Tibial nerve (tissue), 4 donors: ENCODE data around the gene THEM5. TPM values are rescaled to one million over a fixed set of nuclear protein-coding genes. Genes with fewer than 3 reads are reported as not detected.
"Not testable (repeated sequence)": the region's sequence is repeated elsewhere in the genome, so short reads cannot be mapped to it uniquely, and the experiment has no call there.

Experiments used
- DNase-seq, 2 donors: peaks; one replicate each; pipeline ENCODE4 v3.0.0-alpha.2; 2019; ENCODE audit warnings: low spot score in 2 of 2
- H3K27ac ChIP-seq, 4 donors: fragments of 200-600 bp; sonication (generic) in 3 of 4; one replicate each; pipeline ENCODE4 v1.5.1; 2017 to 2019; ENCODE audit warnings: mild to moderate bottlenecking in 1 of 4
- H3K27me3 ChIP-seq, 2 donors: fragments of 200-600 bp; sonication (generic) in 1 of 2; one replicate each; pipeline versions ENCODE4 v1.5.1 to v1.6.0; 2017 to 2019
- H3K36me3 ChIP-seq, 3 donors: fragments of 200-600 bp; sonication (generic); one replicate each; pipeline ENCODE4 v1.5.1; 2018 to 2019
- H3K4me1 ChIP-seq, 4 donors: fragments of 200-600 bp; sonication (generic) in 3 of 4; one replicate each; pipeline ENCODE4 v1.5.1; 2017 to 2019
- H3K4me3 ChIP-seq, 4 donors: fragments of 200-600 bp; sonication (generic) in 3 of 4; one replicate each; pipeline ENCODE4 v1.5.1; 2017 to 2019; ENCODE audit warnings: mild to moderate bottlenecking in 1 of 4, moderate library complexity in 1 of 4
- H3K9me3 ChIP-seq, 4 donors: fragments of 200-600 bp; sonication (generic) in 3 of 4; one replicate each; pipeline ENCODE4 v1.5.1; 2017 to 2019
- EP300 ChIP-seq, 2 donors: sonication (generic); formaldehyde crosslinking; IDR thresholded peaks; one replicate each; pipeline ENCODE4 v1.6.1; 2017; ENCODE audit warnings: antibody characterized with exemption in 2 of 2, mild to moderate bottlenecking in 1 of 2
- POLR2A ChIP-seq, 2 donors: fragments of 450-650 bp; IDR thresholded peaks; one replicate each; pipeline ENCODE4 v1.6.1; 2017; ENCODE audit warnings: antibody characterized with exemption in 2 of 2, mild to moderate bottlenecking in 2 of 2, moderate library complexity in 2 of 2
- WGBS, 2 donors: methylation state at CpG; one replicate each; pipeline ENCODE4 v1.1.5; 2018; 5-methylcytosine and 5-hydroxymethylcytosine counted together
- total RNA-seq, 4 donors: library from RNA; depleted of rRNA; stranded (reverse); fragments of >200 nt; gene quantifications; one replicate each; pipeline ENCODE4 v1.1.0, GENCODE V29; 2016
- TF ChIP-seq, protein P1 (sequence below), 5 experiments: fragments of 200-600 bp in 3 of 5; fragments of 450-650 bp in 2 of 5; sonication (generic) in 3 of 5; IDR thresholded peaks; one replicate each; pipeline ENCODE4 v1.5.1; 2016 to 2019; ENCODE audit warnings: antibody characterized with exemption in 5 of 5, mild to moderate bottlenecking in 3 of 5, moderate library complexity in 2 of 5

Gene THEM5
- total RNA-seq, 4 donors from 2014 or later = not detected

DNA sequence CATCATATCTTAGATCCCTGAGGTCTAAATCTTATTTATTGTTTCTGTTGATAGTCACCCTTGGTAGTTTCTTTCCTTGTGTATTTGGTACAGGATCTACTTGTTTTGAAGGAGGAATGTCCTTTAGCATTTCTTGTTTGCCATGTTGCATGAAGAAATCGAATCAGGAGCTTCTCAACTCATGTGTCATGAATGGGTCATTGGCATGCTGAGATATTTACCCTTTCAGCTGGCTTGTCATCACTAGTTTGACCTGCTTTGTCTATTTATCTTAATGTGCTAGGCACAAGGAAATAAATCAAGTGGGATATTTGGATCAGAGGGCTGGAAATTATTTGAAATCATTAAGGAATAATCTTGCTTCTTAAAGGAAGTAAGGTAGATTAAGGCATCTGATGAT is 32.0 kb upstream of the THEM5 start:
- peaks cover 0 to 51% (median 0%) of the 10 kb centered on the region in 3 donors for H3K36me3 ChIP-seq
- no peaks in the 10 kb centered on the region for H3K27me3 ChIP-seq
- no peaks in the 10 kb centered on the region for H3K4me1 ChIP-seq
- no peaks in the 10 kb centered on the region for H3K9me3 ChIP-seq
- TF ChIP-seq EP300 (IDR thresholded peaks at IDR 0.05) = no peak
- TF ChIP-seq POLR2A (IDR thresholded peaks at IDR 0.05) = no peak
- TF ChIP-seq, protein P1, sequence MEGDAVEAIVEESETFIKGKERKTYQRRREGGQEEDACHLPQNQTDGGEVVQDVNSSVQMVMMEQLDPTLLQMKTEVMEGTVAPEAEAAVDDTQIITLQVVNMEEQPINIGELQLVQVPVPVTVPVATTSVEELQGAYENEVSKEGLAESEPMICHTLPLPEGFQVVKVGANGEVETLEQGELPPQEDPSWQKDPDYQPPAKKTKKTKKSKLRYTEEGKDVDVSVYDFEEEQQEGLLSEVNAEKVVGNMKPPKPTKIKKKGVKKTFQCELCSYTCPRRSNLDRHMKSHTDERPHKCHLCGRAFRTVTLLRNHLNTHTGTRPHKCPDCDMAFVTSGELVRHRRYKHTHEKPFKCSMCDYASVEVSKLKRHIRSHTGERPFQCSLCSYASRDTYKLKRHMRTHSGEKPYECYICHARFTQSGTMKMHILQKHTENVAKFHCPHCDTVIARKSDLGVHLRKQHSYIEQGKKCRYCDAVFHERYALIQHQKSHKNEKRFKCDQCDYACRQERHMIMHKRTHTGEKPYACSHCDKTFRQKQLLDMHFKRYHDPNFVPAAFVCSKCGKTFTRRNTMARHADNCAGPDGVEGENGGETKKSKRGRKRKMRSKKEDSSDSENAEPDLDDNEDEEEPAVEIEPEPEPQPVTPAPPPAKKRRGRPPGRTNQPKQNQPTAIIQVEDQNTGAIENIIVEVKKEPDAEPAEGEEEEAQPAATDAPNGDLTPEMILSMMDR (IDR thresholded peaks at IDR 0.05) = no peak
- H3K27ac ChIP-seq = no peak overlapping the region
- no peak for DNase-seq
- no peak overlapping the region for H3K4me3 ChIP-seq
- whole genome bisulfite sequencing, 2 donors = 80 to 88% methylated on average over 1 of the region's 1 CpG

DNA sequence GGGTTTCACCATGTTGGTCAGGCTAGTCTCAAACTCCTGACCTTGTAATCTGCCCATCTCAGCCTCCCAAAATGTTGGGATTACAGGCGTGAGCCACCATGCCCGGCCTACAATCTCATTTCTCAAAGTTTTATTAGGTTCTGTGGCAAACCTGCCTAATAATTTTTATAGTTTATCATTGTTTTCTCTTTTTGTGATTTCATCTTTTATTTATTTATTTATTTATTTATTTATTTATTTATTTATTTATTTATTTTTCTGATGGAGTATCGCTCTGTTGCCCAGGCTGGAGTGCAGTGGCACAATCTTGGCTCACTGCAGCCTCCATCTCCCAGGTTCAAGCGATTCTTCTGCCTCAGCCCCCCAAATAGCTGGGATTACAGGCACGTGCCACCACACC is 31.4 kb upstream of the THEM5 start:
- not testable (repeated sequence) for DNase-seq, H3K27ac ChIP-seq, H3K4me3 ChIP-seq, H3K27me3 ChIP-seq, H3K9me3 ChIP-seq, H3K4me1 ChIP-seq
- 96 to 98% methylated on average over 5 of the region's 5 CpGs for WGBS, 2 donors
- H3K36me3 ChIP-seq = peaks cover 0 to 50% (median 0%) of the 10 kb centered on the region in 3 donors

DNA sequence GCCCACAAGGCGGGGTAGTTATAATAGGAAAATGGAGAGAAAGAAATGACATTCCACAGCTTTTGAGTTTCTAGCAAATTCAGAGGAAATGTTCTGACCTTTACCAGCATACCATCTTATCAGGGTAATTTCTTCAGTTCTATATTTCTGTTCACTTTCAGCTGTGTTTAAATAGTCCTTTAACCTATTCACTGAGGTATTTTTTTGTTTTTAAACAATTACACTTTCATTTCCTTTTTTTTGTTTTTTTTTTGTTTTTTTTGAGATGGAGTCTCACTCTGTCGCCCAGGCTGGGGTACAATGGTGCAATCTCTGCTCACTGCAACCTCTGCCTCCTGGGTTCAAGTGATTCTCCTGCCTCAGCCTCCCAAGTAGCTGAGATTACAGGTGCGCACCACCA is 30.9 kb upstream of the THEM5 start:
- H3K27ac ChIP-seq, H3K4me1 ChIP-seq, H3K9me3 ChIP-seq, H3K4me3 ChIP-seq, DNase-seq, H3K27me3 ChIP-seq: not testable (repeated sequence)
- 92 to 97% methylated on average over 3 of the region's 3 CpGs for WGBS, 2 donors
- H3K36me3 ChIP-seq = peaks cover 0 to 49% (median 0%) of the 10 kb centered on the region in 3 donors

DNA sequence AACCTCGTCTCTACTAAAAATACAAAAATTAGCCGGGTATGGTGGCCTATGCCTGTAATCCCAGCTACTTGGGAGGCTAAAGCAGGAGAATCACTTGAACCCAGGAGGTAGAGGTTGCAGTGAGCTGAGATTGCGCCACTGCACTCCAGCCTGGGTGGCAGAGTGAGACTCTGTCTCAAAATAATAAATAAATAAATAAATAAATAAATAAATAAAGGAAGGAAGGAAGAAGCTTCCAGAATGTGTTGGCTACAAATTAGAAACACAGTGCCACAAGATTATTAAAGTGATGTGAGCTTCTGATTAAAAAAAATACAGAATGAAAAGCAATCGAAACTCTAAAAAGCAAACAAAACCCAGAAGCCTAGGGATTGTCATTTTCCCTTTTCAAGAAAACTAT is 30.4 kb upstream of the THEM5 start:
- H3K36me3 ChIP-seq = peaks cover 0 to 44% (median 0%) of the 10 kb centered on the region in 3 donors
- H3K4me3 ChIP-seq, H3K27ac ChIP-seq, DNase-seq, H3K9me3 ChIP-seq, H3K4me1 ChIP-seq, H3K27me3 ChIP-seq: not testable (repeated sequence)
- 94 to 97% methylated on average over 4 of the region's 4 CpGs for WGBS, 2 donors

DNA sequence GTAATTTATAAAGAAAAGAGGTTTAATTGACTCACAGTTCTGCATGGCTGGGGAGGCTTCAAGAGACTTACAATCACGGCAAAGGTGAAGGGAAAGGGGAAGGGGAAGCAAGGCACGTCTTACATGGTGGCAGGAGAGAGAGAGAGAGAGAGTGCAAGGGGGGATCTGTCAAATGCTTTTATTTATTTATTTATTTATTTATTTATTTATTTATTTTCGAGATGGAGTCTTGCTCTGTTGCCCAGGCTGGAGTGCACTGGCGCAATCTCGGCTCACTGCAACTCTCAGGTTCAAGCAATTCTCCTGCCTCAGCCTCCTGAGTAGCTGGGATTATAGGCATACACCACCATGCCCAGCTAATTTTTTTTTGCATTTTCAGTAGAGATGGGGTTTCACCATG is 29.4 kb upstream of the THEM5 start:
- DNase-seq, H3K27me3 ChIP-seq, H3K9me3 ChIP-seq, H3K4me3 ChIP-seq, H3K27ac ChIP-seq, H3K4me1 ChIP-seq: not testable (repeated sequence)
- H3K36me3 ChIP-seq = peaks cover 0 to 39% (median 0%) of the 10 kb centered on the region in 3 donors
- WGBS, 2 donors = 87 to 90% methylated on average over 5 of the region's 5 CpGs

DNA sequence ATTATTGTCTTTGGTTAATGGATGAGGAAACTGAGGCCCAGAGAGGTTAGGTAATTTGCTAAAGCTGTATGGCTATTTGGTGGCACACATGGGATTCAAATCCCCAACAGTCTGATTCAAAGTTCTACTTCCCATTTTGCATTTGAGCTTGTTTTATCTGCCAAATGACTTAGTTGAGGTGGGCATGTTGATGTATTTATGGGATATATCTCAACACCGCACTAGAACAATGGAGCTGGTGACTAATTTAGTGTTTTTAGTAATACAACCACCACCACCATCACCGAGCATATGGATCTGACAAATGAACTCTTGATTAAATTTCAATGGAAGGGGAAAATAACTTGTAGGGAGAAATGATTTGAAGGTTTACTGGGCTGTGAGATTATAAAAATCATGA is 29.0 kb upstream of the THEM5 start:
- no peak for DNase-seq
- H3K4me3 ChIP-seq = no peak overlapping the region
- WGBS, 2 donors = 94 to 95% methylated on average over 2 of the region's 2 CpGs
- H3K9me3 ChIP-seq = no peaks in the 10 kb centered on the region
- TF ChIP-seq POLR2A (IDR thresholded peaks at IDR 0.05) (no peak), EP300 (IDR thresholded peaks at IDR 0.05) (no peak)
- TF ChIP-seq, protein P1 (IDR thresholded peaks at IDR 0.05) = no peak
- H3K36me3 ChIP-seq = peaks cover 0 to 37% (median 0%) of the 10 kb centered on the region in 3 donors
- no peaks in the 10 kb centered on the region for H3K4me1 ChIP-seq
- H3K27me3 ChIP-seq = no peaks in the 10 kb centered on the region
- no peak overlapping the region for H3K27ac ChIP-seq

DNA sequence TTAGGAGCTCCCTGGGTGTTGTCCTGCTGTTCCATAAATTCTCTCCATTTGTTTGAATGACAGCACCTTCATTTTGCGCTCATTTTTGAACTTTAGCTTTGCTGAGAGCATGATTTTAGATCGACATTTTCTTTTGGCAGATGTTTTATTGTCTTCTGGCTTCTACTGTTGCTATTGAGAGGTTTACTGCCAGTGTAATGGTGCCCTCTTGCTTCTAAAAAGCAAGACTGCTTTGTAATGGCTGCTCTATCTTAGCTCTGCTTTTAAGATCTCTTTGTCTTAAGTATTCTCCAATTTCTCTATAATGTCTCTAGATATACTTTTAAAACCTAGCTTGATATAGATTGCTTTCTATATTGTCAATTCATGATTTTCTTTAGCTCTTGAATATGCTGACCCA is 28.0 kb upstream of the THEM5 start:
- WGBS, 2 donors = 39 to 43% methylated on average over 2 of the region's 2 CpGs

More for the DNA sequence above, 28.0 kb upstream of the THEM5 start:
- no peak for DNase-seq
- Histone ChIP-seq H3K27ac (no peak overlapping the region), H3K9me3 (no peaks in the 10 kb centered on the region), H3K4me1 (no peaks in the 10 kb centered on the region), H3K4me3 (no peak overlapping the region), H3K36me3 (peaks cover 0 to 33% (median 0%) of the 10 kb centered on the region in 3 donors), H3K27me3 (no peaks in the 10 kb centered on the region)
- TF ChIP-seq EP300 (IDR thresholded peaks at IDR 0.05) = no peak
- no peak for TF ChIP-seq POLR2A (IDR thresholded peaks at IDR 0.05)
- TF ChIP-seq, protein P1 (IDR thresholded peaks at IDR 0.05) = no peak
